Tibial nerve (tissue), 4 donors: ENCODE results near the gene PRODH2. TPM values are rescaled to one million over a fixed set of nuclear protein-coding genes. Genes with fewer than 3 reads are reported as not detected.
A peak's percentile ranks its signal among the peaks of the same experiment; 100 is the strongest.

ENCODE experiments used
- DNase-seq, 2 donors: peaks; one replicate each; pipeline ENCODE4 v3.0.0-alpha.2; 2019; ENCODE audit warnings: low spot score in 2 of 2
- H3K27ac ChIP-seq, 4 donors: fragments of 200-600 bp; sonication (generic) in 3 of 4; one replicate each; pipeline ENCODE4 v1.5.1; 2017 to 2019; ENCODE audit warnings: mild to moderate bottlenecking in 1 of 4
- H3K27me3 ChIP-seq, 2 donors: fragments of 200-600 bp; sonication (generic) in 1 of 2; one replicate each; pipeline versions ENCODE4 v1.5.1 to v1.6.0; 2017 to 2019
- H3K36me3 ChIP-seq, 3 donors: fragments of 200-600 bp; sonication (generic); one replicate each; pipeline ENCODE4 v1.5.1; 2018 to 2019
- H3K4me1 ChIP-seq, 4 donors: fragments of 200-600 bp; sonication (generic) in 3 of 4; one replicate each; pipeline ENCODE4 v1.5.1; 2017 to 2019
- H3K4me3 ChIP-seq, 4 donors: fragments of 200-600 bp; sonication (generic) in 3 of 4; one replicate each; pipeline ENCODE4 v1.5.1; 2017 to 2019; ENCODE audit warnings: mild to moderate bottlenecking in 1 of 4, moderate library complexity in 1 of 4
- H3K9me3 ChIP-seq, 4 donors: fragments of 200-600 bp; sonication (generic) in 3 of 4; one replicate each; pipeline ENCODE4 v1.5.1; 2017 to 2019
- CTCF ChIP-seq, 5 experiments: fragments of 200-600 bp in 3 of 5; fragments of 450-650 bp in 2 of 5; sonication (generic) in 3 of 5; IDR thresholded peaks; one replicate each; pipeline ENCODE4 v1.5.1; 2016 to 2019; ENCODE audit warnings: antibody characterized with exemption in 5 of 5, mild to moderate bottlenecking in 3 of 5, moderate library complexity in 2 of 5
- EP300 ChIP-seq, 2 donors: sonication (generic); formaldehyde crosslinking; IDR thresholded peaks; one replicate each; pipeline ENCODE4 v1.6.1; 2017; ENCODE audit warnings: antibody characterized with exemption in 2 of 2, mild to moderate bottlenecking in 1 of 2
- POLR2A ChIP-seq, 2 donors: fragments of 450-650 bp; IDR thresholded peaks; one replicate each; pipeline ENCODE4 v1.6.1; 2017; ENCODE audit warnings: antibody characterized with exemption in 2 of 2, mild to moderate bottlenecking in 2 of 2, moderate library complexity in 2 of 2
- WGBS, 2 donors: methylation state at CpG; one replicate each; pipeline ENCODE4 v1.1.5; 2018; 5-methylcytosine and 5-hydroxymethylcytosine counted together
- total RNA-seq, 4 donors: library from RNA; depleted of rRNA; stranded (reverse); fragments of >200 nt; gene quantifications; one replicate each; pipeline ENCODE4 v1.1.0, GENCODE V29; 2016

PRODH2 gene
- total RNA-seq, 4 donors from 2014 or later: not detected

- H3K4me1 ChIP-seq: peaks cover 4 to 38% (median 19%) of the 10 kb centered on the region in 4 donors
- peaks cover 0 to 64% (median 0%) of the 10 kb centered on the region in 3 donors for H3K36me3 ChIP-seq
- no peaks in the 10 kb centered on the region for H3K27me3 ChIP-seq
- no peaks in the 10 kb centered on the region for H3K9me3 ChIP-seq
- H3K27ac ChIP-seq: no peak overlapping the region
- 90 to 94% methylated on average over 4 of the region's 4 CpGs for WGBS, 2 donors
- no peak overlapping the region for H3K4me3 ChIP-seq
- DNase-seq: no peak
- TF ChIP-seq POLR2A (IDR thresholded peaks at IDR 0.05) (no peak), EP300 (IDR thresholded peaks at IDR 0.05) (no peak), CTCF (IDR thresholded peaks at IDR 0.05) (no peak)
Observed at GRCh38 chr19:35760711-35761349, 51.8 kb downstream of the PRODH2 start.

- no peak overlapping the region for H3K4me3 ChIP-seq
- no peaks in the 10 kb centered on the region for H3K27me3 ChIP-seq
- TF ChIP-seq CTCF (IDR thresholded peaks at IDR 0.05) (no peak), POLR2A (IDR thresholded peaks at IDR 0.05) (no peak), EP300 (IDR thresholded peaks at IDR 0.05) (no peak)
- H3K4me1 ChIP-seq: peaks cover 4 to 50% (median 21%) of the 10 kb centered on the region in 4 donors
- H3K36me3 ChIP-seq: peaks cover 0 to 56% (median 0%) of the 10 kb centered on the region in 3 donors
- WGBS, 2 donors: 92 to 93% methylated on average over 2 of the region's 2 CpGs
- no peak for DNase-seq
- H3K27ac ChIP-seq: no peak overlapping the region
- no peaks in the 10 kb centered on the region for H3K9me3 ChIP-seq
Observed at GRCh38 chr19:35759697-35760096, 52.9 kb downstream of the PRODH2 start.

GRCh38 chr19:35757749-35758608, 54.7 kb downstream of the PRODH2 start, which contains the start of gene PROSER3:
TSS of gene PROSER3 (plus strand) at chr19:35758176. CDS start at chr19:35758216, 40 bp downstream.
- H3K4me3 ChIP-seq: peak within 1 kb of the TSS; percentile 76 to 94 (median 89)
- WGBS, 2 donors: 0% methylated on average over 46 to 51 of the region's 53 CpGs
- DNase-seq: peak; percentile 96 to 98
- peaks cover 4 to 53% (median 21%) of the 10 kb centered on the region in 4 donors for H3K4me1 ChIP-seq
- no peaks in the 10 kb centered on the region for H3K9me3 ChIP-seq
- TF ChIP-seq CTCF (IDR thresholded peaks at IDR 0.05): peak in 2 of 5 experiments; percentile 20 to 32
- TF ChIP-seq POLR2A (IDR thresholded peaks at IDR 0.05): peak; percentile 35 to 85
- TF ChIP-seq EP300 (IDR thresholded peaks at IDR 0.05): peak; percentile 10 to 84
- H3K27me3 ChIP-seq: no peaks in the 10 kb centered on the region
- H3K36me3 ChIP-seq: peaks cover 0 to 56% (median 0%) of the 10 kb centered on the region in 3 donors
- H3K27ac ChIP-seq: peak within 1 kb of the TSS; percentile 90 to 99 (median 99)

- DNase-seq: peak; percentile 84
- Histone ChIP-seq H3K27ac (peak overlapping the region; percentile 90 to 99 (median 96)), H3K4me3 (peak overlapping the region; percentile 27 to 94 (median 89)), H3K4me1 (peaks cover 4 to 53% (median 21%) of the 10 kb centered on the region in 4 donors), H3K9me3 (no peaks in the 10 kb centered on the region), H3K27me3 (no peaks in the 10 kb centered on the region), H3K36me3 (peaks cover 0 to 56% (median under 1%) of the 10 kb centered on the region in 3 donors)
- TF ChIP-seq CTCF (IDR thresholded peaks at IDR 0.05): no peak
- peak in 1 of 2 donors; percentile 1 for TF ChIP-seq POLR2A (IDR thresholded peaks at IDR 0.05)
- peak; percentile 45 to 46 for TF ChIP-seq EP300 (IDR thresholded peaks at IDR 0.05)
- 6 to 8% methylated on average over 17 to 19 of the region's 19 CpGs for WGBS, 2 donors
Observed at GRCh38 chr19:35757231-35757748, 55.4 kb downstream of the PRODH2 start.
